ENCODE measurements around the gene CUL2. TPM values are rescaled to one million over a fixed set of nuclear protein-coding genes. Genes with fewer than 3 reads are reported as not detected.

CUL2 gene
- total RNA-seq, 1 experiment from 2014 or later = 32.4 TPM

DNA sequence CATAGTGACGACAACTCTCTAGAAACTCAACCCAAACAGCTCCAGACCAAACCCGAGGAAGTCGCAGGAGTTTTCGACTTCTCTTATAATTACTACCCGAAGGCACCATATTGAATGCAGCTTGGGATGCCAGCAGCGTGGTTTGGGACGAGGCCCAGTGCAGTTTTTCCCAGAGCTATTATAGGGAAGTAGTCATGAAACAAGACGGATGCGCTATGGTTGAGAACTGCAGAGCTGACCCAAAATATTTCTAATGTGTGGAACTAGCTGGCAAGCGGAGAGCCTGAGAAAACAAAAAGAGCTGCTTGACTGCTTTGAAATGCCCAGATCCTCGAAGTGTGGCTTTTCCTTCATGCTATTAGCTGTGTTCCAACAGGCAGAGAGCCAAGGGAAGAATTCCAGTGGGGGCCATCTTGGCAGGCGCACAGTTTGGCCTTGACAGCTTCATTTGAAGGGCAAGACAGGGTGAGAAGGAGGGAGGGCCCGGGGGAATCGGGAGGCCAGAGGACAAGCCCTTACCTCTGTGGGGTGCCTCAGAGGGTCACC is 122.7 kb downstream of the CUL2 start:
- Histone ChIP-seq H3K4me1 (ENCODE audit: control insufficient read depth, insufficient read depth, low read length) (no peaks in the 10 kb centered on the region), H3K4me3 (ENCODE audit: low read depth in 2 of 2, low read length in 2 of 2) (no peak overlapping the region), H3K9me3 (ENCODE audit: control insufficient read depth, insufficient read depth, low read depth, low read length) (no peaks in the 10 kb centered on the region), H3K27me3 (ENCODE audit: control insufficient read depth, insufficient read depth, low read length) (no peaks in the 10 kb centered on the region), H3K36me3 (ENCODE audit: control insufficient read depth, insufficient read depth, low read length) (no peaks in the 10 kb centered on the region), H3K27ac (ENCODE audit: low read length) (no peak overlapping the region)
- DNase-seq (ENCODE audit: low read depth, low spot score) = no peak
- BruUV-seq (replicated peaks) = no TSS peak
- intact Hi-C loops (cut with micrococcal nuclease; ENCODE audit: unreplicated experiment) (no loop called here), in situ Hi-C loops (cut with HindIII; ENCODE audit: low pct_unique_long_range_greater_than_20kb, low sequenced_read_pairs) (no loop called here)
- POLR2A ChIA-PET = no interaction called here
- ATAC-seq = no peak
- CTCF ChIA-PET = no interaction called here
- no peak for TF ChIP-seq POLR2AphosphoS5 (IDR thresholded peaks at IDR 0.05; ENCODE audit: low read depth, low read length)
- TF ChIP-seq, protein P1, sequence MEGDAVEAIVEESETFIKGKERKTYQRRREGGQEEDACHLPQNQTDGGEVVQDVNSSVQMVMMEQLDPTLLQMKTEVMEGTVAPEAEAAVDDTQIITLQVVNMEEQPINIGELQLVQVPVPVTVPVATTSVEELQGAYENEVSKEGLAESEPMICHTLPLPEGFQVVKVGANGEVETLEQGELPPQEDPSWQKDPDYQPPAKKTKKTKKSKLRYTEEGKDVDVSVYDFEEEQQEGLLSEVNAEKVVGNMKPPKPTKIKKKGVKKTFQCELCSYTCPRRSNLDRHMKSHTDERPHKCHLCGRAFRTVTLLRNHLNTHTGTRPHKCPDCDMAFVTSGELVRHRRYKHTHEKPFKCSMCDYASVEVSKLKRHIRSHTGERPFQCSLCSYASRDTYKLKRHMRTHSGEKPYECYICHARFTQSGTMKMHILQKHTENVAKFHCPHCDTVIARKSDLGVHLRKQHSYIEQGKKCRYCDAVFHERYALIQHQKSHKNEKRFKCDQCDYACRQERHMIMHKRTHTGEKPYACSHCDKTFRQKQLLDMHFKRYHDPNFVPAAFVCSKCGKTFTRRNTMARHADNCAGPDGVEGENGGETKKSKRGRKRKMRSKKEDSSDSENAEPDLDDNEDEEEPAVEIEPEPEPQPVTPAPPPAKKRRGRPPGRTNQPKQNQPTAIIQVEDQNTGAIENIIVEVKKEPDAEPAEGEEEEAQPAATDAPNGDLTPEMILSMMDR (IDR thresholded peaks at IDR 0.05) = no peak
- no peak for TF ChIP-seq REST (IDR thresholded peaks at IDR 0.05; ENCODE audit: insufficient read depth in 1 of 2, low read depth in 2 of 2, low read length in 1 of 2)
- no peak for TF ChIP-seq TCF7L2 (IDR thresholded peaks at IDR 0.05; ENCODE audit: low read depth, low read length)
- no peak for TF ChIP-seq SIN3A (IDR thresholded peaks at IDR 0.05; ENCODE audit: borderline replicate concordance, insufficient read depth, low read depth, low read length)

DNA sequence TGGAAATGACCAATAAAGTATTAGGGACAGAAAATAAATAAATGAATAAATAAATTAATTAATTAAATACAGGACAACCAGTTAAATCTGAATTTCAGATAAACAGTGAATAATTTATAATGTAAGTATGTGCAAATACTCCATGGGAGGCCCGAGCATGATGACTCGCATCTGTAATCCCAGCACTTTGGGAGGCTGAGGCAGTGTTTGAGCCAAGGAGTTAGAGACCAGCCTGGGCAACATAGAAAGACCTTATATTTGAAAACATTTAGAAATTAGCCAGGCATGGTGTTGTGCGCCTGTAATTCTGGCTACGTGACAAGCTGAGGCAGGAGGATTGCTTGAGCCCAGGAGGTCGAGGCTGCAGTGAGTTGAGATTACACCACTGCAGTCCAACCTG is 123.7 kb downstream of the CUL2 start:
- BruUV-seq (replicated peaks) = no TSS peak
- ChIA-PET POLR2A (no interaction called here), CTCF (no interaction called here)
- Histone ChIP-seq H3K27me3 (ENCODE audit: control insufficient read depth, insufficient read depth, low read length) (no peaks in the 10 kb centered on the region), H3K4me1 (ENCODE audit: control insufficient read depth, insufficient read depth, low read length) (no peaks in the 10 kb centered on the region), H3K36me3 (ENCODE audit: control insufficient read depth, insufficient read depth, low read length) (no peaks in the 10 kb centered on the region), H3K4me3 (ENCODE audit: low read depth in 2 of 2, low read length in 2 of 2) (no peak overlapping the region), H3K9me3 (ENCODE audit: control insufficient read depth, insufficient read depth, low read depth, low read length) (no peaks in the 10 kb centered on the region), H3K27ac (ENCODE audit: low read length) (no peak overlapping the region)
- TF ChIP-seq POLR2AphosphoS5 (IDR thresholded peaks at IDR 0.05; ENCODE audit: low read depth, low read length) (no peak), REST (IDR thresholded peaks at IDR 0.05; ENCODE audit: insufficient read depth in 1 of 2, low read depth in 2 of 2, low read length in 1 of 2) (no peak), SIN3A (IDR thresholded peaks at IDR 0.05; ENCODE audit: borderline replicate concordance, insufficient read depth, low read depth, low read length) (no peak), TCF7L2 (IDR thresholded peaks at IDR 0.05; ENCODE audit: low read depth, low read length) (no peak)
- TF ChIP-seq, protein P1 (IDR thresholded peaks at IDR 0.05) = no peak
- intact Hi-C loops (cut with micrococcal nuclease; ENCODE audit: unreplicated experiment) = no loop called here
- ATAC-seq = no peak
- no peak for DNase-seq (ENCODE audit: low read depth, low spot score)
- in situ Hi-C loops (cut with HindIII; ENCODE audit: low pct_unique_long_range_greater_than_20kb, low sequenced_read_pairs) = no loop called here
